ENCODE results near the gene ZBTB21. TPM values are rescaled to one million over a fixed set of nuclear protein-coding genes. Genes with fewer than 3 reads are reported as not detected.
A peak's percentile ranks its signal among the peaks of the same experiment; 100 is the strongest.

Gene ZBTB21
- total RNA-seq, 1 donor from 2014 or later, result 20.9 TPM

DNA sequence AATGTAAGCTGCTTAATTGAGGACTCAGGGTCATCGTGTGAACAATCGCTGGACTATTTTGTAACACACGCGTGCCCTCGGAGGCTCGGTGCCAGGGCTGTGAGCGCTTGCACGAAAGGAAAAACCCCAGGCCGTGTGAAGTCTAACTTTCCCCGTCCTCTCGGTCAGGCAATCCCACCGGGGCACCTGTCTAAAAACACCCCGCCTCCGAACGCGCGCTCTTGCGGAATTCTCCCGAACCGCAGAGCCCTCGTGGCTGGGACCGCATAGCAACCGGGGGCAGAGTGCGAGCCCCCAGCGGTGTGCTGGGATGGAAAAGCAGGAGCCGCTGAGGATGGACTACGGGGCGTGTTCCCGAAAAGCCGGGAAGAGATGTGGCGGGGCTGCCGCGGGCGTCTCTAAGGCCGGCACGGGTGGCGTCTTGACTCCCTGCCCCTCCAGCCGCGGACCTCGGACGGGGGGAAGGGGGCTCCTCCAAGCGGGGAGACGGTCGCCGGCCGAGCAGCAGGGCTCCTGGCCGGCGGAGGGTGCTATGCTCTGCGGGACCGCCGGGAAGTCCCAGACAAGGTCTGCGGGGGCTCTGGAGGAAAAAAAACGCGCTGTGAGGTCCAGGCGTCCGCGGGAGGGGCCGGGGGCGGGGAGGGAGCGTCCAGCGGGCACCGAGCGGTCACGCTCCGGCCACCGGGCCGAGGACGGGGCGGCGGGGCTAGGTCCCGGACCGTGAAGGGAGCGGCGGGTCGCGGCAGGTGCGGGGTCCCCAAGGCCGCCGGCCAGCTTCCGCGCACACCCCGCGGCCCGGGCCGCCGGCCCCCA is 936 bp downstream of the ZBTB21 start:
- peaks cover 10% of the 10 kb centered on the region for H3K36me3 Mint-ChIP-seq (ENCODE audit: unreplicated experiment)
- no peak for DNase-seq (ENCODE audit: extremely low spot score, unreplicated experiment)
- no peaks in the 10 kb centered on the region for H3K27me3 Mint-ChIP-seq (ENCODE audit: unreplicated experiment)
- H3K27ac Mint-ChIP-seq (ENCODE audit: unreplicated experiment), result peak overlapping the region; percentile 83
- H3K4me3 Mint-ChIP-seq (ENCODE audit: unreplicated experiment), result peak overlapping the region; percentile 80
- H3K9me3 Mint-ChIP-seq (ENCODE audit: unreplicated experiment), result no peaks in the 10 kb centered on the region
- peaks cover 48% of the 10 kb centered on the region for H3K4me1 Mint-ChIP-seq (ENCODE audit: unreplicated experiment)
- TF ChIP-seq, protein P1, sequence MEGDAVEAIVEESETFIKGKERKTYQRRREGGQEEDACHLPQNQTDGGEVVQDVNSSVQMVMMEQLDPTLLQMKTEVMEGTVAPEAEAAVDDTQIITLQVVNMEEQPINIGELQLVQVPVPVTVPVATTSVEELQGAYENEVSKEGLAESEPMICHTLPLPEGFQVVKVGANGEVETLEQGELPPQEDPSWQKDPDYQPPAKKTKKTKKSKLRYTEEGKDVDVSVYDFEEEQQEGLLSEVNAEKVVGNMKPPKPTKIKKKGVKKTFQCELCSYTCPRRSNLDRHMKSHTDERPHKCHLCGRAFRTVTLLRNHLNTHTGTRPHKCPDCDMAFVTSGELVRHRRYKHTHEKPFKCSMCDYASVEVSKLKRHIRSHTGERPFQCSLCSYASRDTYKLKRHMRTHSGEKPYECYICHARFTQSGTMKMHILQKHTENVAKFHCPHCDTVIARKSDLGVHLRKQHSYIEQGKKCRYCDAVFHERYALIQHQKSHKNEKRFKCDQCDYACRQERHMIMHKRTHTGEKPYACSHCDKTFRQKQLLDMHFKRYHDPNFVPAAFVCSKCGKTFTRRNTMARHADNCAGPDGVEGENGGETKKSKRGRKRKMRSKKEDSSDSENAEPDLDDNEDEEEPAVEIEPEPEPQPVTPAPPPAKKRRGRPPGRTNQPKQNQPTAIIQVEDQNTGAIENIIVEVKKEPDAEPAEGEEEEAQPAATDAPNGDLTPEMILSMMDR (IDR thresholded peaks at IDR 0.05), result peak; percentile 49

DNA sequence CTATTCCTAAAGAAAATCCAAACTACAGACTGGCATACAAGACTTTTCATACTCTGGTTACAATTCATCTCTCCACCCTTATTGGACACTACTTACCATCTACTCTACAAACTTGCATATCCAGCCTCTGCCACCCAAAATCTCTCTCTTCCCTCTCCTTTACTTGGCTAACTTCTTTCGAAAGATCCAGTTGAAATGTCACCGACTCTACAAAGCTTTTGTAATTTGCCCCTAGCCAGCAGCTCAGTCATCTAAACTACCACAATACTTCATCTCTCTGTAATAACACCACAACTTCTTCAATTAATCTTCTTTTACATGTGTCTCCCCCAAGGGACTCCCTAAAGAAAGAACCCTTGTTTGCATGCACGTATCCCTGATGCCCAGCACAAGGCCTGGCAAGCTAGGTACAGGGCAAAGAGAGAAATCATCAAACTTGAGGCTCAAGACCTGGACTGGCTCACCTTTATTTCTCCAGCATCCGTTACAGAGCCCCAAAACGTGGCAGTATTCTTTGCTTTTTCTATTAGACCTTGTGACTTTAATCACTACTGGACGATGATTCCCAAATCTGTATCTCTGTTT is 2.7 kb downstream of the ZBTB21 start:
- Mint-ChIP-seq H3K9me3 (ENCODE audit: unreplicated experiment) (no peaks in the 10 kb centered on the region), H3K27me3 (ENCODE audit: unreplicated experiment) (no peaks in the 10 kb centered on the region), H3K4me1 (ENCODE audit: unreplicated experiment) (peaks cover 39% of the 10 kb centered on the region), H3K4me3 (ENCODE audit: unreplicated experiment) (no peak overlapping the region), H3K27ac (ENCODE audit: unreplicated experiment) (no peak overlapping the region), H3K36me3 (ENCODE audit: unreplicated experiment) (peaks cover 10% of the 10 kb centered on the region)
- DNase-seq (ENCODE audit: extremely low spot score, unreplicated experiment), result no peak
- TF ChIP-seq, protein P1 (IDR thresholded peaks at IDR 0.05), result no peak

DNA sequence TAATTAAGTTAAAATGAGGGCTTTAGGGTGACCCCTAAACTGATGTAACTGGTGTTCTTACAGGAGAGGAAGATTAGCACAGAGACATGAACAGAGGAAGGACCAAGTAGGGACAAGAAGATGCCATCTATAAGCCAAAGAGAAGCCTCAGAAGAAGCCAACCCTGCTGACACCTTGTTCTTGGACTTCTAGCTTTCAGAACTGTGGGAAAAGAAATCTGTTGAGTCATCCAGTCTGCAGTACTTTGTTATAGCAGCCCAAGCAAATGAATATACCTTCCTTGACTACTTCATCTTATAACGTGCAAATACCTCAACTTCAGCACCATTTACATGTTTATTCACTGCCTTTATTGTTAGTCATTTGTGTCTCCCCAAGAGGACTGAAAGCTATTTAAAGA is 3.4 kb downstream of the ZBTB21 start:
- Mint-ChIP-seq H3K27ac (ENCODE audit: unreplicated experiment) (no peak overlapping the region), H3K27me3 (ENCODE audit: unreplicated experiment) (no peaks in the 10 kb centered on the region), H3K9me3 (ENCODE audit: unreplicated experiment) (no peaks in the 10 kb centered on the region), H3K36me3 (ENCODE audit: unreplicated experiment) (peaks cover 11% of the 10 kb centered on the region), H3K4me3 (ENCODE audit: unreplicated experiment) (no peak overlapping the region), H3K4me1 (ENCODE audit: unreplicated experiment) (peaks cover 38% of the 10 kb centered on the region)
- TF ChIP-seq, protein P1 (IDR thresholded peaks at IDR 0.05), result no peak
- no peak for DNase-seq (ENCODE audit: extremely low spot score, unreplicated experiment)

DNA sequence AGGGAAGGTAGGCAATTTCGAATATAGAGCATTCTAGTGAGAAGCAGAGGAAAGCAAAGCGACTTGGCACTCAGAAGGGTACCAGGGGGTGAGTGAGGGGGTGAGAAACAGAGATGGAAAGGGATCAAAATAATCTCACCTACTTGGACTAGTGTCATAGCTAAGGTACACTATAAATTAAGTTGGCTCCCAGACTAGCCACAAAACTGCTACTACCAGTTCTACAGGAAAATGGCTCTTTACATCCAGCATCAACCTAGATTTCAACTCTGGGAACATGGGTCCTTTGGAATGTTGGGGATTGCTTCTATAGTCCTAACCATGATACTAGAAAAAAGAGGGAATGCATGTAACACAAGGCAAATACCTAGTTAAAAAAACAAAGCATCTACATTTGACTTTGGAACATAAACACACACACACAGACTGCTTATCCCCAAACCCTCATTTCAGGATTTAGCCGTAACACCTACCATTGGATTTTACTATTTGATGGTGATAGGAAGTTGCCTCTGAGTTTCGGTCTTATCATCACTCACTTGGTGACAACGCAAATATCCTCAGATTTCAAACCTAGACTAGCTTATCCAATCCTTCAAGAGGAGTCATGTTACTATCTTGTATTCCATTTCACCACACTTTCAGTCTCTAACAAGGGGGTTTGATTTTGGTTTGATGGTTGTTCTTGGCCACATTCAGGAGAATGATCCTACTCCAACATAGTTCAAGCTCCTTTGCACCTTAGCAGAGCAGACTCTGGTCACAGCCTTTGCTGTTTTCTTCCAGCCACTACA is 5.6 kb downstream of the ZBTB21 start:
- H3K4me3 Mint-ChIP-seq (ENCODE audit: unreplicated experiment), result no peak overlapping the region
- peaks cover 31% of the 10 kb centered on the region for H3K4me1 Mint-ChIP-seq (ENCODE audit: unreplicated experiment)
- peaks cover 20% of the 10 kb centered on the region for H3K36me3 Mint-ChIP-seq (ENCODE audit: unreplicated experiment)
- peak overlapping the region; percentile 32 for H3K27ac Mint-ChIP-seq (ENCODE audit: unreplicated experiment)
- no peaks in the 10 kb centered on the region for H3K9me3 Mint-ChIP-seq (ENCODE audit: unreplicated experiment)
- DNase-seq (ENCODE audit: extremely low spot score, unreplicated experiment), result no peak
- TF ChIP-seq, protein P1 (IDR thresholded peaks at IDR 0.05), result no peak
- no peaks in the 10 kb centered on the region for H3K27me3 Mint-ChIP-seq (ENCODE audit: unreplicated experiment)

DNA sequence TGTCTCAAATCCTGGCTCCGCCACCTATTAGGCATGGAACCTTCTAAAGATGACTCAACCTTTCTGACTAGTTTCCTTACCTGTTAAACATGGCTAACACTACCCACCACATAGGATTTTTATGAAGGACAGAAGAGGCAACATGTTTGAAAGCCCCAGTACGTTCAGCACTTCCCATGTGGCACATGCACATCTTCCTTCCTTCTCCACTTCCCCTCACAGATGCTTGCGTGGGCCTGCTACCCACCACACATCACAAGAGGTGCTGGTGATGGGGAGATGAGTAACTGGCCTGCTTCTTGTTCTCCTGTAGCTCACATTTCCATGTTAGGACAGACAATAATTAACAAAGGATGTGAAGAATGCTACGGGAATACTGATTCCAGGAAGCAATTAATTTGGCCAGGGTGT is 7.1 kb downstream of the ZBTB21 start:
- TF ChIP-seq, protein P1 (IDR thresholded peaks at IDR 0.05), result no peak
- Mint-ChIP-seq H3K27me3 (ENCODE audit: unreplicated experiment) (no peaks in the 10 kb centered on the region), H3K36me3 (ENCODE audit: unreplicated experiment) (peaks cover 28% of the 10 kb centered on the region), H3K9me3 (ENCODE audit: unreplicated experiment) (no peaks in the 10 kb centered on the region), H3K4me1 (ENCODE audit: unreplicated experiment) (peaks cover 25% of the 10 kb centered on the region), H3K27ac (ENCODE audit: unreplicated experiment) (no peak overlapping the region), H3K4me3 (ENCODE audit: unreplicated experiment) (no peak overlapping the region)
- no peak for DNase-seq (ENCODE audit: extremely low spot score, unreplicated experiment)

Measured in osteocyte (in vitro differentiated cells).